Measurements from ENCODE around the gene TTC16.

- TF ChIP-seq TAF1 (IDR thresholded peaks at IDR 0.05; ENCODE audit: low read depth) (no peak), POLR2AphosphoS5 (IDR thresholded peaks at IDR 0.05) (no peak), SMC3 (conservative IDR thresholded peaks at IDR 0.05; ENCODE audit: poor library complexity) (no peak)
- TF ChIP-seq, protein P1, sequence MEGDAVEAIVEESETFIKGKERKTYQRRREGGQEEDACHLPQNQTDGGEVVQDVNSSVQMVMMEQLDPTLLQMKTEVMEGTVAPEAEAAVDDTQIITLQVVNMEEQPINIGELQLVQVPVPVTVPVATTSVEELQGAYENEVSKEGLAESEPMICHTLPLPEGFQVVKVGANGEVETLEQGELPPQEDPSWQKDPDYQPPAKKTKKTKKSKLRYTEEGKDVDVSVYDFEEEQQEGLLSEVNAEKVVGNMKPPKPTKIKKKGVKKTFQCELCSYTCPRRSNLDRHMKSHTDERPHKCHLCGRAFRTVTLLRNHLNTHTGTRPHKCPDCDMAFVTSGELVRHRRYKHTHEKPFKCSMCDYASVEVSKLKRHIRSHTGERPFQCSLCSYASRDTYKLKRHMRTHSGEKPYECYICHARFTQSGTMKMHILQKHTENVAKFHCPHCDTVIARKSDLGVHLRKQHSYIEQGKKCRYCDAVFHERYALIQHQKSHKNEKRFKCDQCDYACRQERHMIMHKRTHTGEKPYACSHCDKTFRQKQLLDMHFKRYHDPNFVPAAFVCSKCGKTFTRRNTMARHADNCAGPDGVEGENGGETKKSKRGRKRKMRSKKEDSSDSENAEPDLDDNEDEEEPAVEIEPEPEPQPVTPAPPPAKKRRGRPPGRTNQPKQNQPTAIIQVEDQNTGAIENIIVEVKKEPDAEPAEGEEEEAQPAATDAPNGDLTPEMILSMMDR (IDR thresholded peaks at IDR 0.05; ENCODE audit: poor library complexity, severe bottlenecking) = no peak
- TF ChIP-seq, protein P2, sequence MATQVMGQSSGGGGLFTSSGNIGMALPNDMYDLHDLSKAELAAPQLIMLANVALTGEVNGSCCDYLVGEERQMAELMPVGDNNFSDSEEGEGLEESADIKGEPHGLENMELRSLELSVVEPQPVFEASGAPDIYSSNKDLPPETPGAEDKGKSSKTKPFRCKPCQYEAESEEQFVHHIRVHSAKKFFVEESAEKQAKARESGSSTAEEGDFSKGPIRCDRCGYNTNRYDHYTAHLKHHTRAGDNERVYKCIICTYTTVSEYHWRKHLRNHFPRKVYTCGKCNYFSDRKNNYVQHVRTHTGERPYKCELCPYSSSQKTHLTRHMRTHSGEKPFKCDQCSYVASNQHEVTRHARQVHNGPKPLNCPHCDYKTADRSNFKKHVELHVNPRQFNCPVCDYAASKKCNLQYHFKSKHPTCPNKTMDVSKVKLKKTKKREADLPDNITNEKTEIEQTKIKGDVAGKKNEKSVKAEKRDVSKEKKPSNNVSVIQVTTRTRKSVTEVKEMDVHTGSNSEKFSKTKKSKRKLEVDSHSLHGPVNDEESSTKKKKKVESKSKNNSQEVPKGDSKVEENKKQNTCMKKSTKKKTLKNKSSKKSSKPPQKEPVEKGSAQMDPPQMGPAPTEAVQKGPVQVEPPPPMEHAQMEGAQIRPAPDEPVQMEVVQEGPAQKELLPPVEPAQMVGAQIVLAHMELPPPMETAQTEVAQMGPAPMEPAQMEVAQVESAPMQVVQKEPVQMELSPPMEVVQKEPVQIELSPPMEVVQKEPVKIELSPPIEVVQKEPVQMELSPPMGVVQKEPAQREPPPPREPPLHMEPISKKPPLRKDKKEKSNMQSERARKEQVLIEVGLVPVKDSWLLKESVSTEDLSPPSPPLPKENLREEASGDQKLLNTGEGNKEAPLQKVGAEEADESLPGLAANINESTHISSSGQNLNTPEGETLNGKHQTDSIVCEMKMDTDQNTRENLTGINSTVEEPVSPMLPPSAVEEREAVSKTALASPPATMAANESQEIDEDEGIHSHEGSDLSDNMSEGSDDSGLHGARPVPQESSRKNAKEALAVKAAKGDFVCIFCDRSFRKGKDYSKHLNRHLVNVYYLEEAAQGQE (IDR thresholded peaks at IDR 0.05; ENCODE audit: borderline replicate concordance) = no peak
Measured at GRCh38 chr9:127739614-127740330, 23.9 kb downstream of the TTC16 start.

Data from neural cell (in vitro differentiated cells).